Measurements from ENCODE around the gene LASP1. TPM values are rescaled to one million over a fixed set of nuclear protein-coding genes. Genes with fewer than 3 reads are reported as not detected.

LASP1 gene, protein sequence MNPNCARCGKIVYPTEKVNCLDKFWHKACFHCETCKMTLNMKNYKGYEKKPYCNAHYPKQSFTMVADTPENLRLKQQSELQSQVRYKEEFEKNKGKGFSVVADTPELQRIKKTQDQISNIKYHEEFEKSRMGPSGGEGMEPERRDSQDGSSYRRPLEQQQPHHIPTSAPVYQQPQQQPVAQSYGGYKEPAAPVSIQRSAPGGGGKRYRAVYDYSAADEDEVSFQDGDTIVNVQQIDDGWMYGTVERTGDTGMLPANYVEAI
- total RNA-seq (2022; extraction: Qiagen RNA extraction; ENCODE audit: low read depth) = 254 to 281 TPM (median 267 TPM) in 5 replicates

DNA sequence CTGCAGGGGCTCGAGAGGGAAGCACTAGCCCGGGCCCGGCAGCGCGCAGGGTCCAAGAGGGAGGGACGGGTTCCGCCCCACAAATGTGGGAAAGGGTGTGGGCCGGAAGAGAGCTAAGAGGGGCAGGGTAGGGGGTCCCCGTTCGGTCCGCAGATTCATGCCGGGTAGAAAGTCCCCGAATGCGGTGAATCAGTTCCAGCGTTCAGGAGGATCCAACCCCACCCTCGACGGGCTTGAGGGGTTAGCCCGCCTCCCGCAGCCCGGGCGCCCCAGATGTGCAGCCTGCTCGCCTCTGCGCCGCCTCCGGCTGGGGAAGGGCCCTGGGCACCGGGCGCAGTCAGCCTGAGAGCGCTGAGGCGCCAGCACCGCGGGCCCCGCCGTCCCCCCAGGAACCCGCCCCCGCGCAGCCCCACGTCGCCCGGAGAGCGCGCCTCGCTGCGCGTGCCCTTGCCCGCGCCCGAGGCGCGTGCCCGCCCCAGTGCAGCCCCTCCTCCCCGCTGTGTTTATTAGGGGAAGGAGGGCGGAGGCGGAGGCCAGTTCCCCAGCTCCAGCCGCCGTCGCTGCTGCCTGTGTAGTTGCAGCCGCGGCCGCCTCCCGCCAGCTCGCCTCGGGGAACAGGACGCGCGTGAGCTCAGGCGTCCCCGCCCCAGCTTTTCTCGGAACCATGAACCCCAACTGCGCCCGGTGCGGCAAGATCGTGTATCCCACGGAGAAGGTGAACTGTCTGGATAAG is at the start of gene LASP1:
TSS of gene LASP1 (plus strand) at position 533 of the 733 bp plus-strand sequence. CDS start at position 665, 132 bp downstream.

DNA sequence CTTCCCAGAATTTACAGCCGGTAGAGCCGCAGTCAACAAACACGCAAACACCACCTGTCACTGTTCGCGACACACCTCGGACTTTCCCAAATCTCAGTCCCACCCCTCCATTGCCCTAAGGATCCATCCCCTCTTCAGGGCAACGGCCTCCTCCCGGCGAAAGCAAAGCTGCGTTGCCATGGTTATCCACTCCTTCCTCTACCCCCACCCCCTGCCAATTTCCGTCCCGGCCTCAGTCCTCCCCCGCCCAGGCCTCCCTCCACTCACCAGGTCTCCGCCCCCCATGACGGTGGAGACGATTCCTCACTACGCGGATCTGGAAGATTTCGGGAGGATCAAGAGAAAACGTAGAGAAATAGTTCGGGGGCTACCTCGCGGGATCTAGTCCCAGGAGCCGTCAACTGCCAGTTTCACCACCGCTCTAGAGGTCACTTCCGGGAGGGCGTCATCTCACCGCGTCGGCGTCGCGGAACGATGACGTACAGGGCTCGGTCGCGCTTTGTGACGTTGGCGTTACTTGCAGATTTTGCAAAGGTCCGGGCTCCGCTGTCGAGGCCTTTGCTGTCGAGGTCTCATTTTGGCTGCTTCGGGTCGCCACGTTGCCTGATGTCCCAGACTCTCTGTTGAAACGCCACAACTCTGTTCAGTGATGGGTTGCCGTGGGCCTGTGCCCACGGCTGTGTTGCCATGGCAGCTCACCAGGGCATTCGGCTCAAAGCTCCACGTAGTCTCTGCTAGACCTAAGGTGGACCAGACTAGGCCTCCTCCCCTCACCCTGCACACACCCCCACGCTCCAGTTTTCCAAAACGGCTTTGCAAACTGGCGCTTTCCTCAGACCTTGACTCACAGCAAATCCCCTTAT is 44.7 kb upstream of the LASP1 start, which contains the start of gene CWC25:
TSS of gene CWC25 (minus strand) at position 423 of the 863 bp plus-strand sequence. CDS start at position 285, 138 bp downstream.

DNA sequence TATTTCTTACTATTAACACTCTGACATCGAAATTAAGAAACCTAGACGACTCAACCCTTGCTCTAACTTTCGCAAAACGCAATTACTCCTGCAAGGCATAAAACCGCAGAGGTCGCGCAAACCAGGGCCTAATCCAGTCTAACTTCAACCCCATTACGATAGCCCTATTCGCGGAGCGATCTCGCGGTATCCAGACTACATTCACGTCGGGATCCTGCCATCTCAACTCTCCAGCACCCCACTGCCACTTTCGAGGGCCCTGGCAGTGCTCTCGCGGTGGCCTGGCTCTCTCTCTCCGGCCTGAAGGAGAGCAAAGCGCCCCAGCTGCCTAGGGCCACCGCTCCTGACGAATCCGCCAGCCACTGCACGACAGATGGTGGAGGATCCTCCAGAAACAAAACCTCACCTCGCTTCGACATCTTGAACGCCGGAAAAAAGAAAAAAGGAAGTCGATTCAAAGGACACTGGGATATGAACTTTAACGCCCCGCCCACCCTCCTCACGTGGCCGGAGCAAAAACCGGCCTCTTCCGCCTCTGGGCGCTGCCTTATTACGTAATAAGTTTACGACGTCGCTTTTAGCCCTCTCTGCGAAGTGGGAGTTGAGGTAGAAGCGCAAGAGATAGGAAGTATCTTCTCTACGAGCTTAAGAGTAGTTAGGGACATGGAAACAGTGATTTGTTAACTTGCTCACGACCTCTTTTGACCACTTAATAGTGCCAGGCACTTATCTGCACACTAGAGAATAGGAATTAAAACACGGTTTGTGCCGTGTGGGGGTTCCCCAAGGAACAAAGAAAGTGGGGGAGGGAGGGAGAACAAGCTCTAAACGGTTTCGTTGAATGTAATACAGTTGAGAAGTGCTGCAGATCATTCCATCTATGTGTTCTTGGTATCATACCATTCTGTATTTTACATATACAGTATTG is 16.3 kb upstream of the LASP1 start, which contains the start of gene RPL23:
TSS of gene RPL23 (minus strand) at position 430 of the 928 bp plus-strand sequence. CDS start at position 419, 11 bp downstream.

DNA sequence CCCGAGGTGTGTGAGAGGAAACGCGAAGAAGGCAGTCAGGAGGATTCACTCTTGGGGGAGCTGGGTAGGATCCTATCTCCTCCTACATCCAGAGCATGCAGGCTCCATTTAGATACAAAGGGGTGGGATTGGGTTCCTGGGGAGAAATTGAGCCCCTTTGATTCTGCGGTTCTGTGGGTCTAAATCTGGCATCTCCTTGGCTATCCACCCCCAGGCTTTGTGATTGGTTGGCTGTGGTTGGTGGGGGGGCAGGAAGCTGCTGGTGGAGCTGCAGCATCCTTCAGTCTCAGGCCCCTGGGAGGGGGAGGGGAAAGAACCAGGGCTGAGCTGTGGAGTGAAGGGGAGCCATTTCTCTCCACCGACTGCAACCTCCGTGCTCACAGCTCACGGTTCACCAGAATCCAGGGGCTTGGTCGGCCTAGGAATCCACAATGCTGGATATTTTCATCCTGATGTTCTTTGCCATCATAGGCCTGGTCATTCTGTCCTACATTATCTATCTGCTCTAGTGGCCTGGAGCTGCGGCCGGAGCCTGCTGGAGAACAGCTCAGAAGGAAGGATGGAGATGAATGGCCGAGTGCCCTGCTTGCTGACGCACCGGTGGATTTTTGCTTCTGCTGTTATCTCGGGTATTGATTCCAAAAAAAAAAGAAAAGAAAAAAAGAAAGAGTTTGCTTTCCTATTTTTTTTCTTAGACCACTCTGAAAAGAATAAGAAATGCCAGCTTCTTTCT is 55.6 kb downstream of the LASP1 start, which contains the start of gene LASP1NB:
TSS of gene LASP1NB (plus strand) at position 352 of the 733 bp plus-strand sequence.

DNA sequence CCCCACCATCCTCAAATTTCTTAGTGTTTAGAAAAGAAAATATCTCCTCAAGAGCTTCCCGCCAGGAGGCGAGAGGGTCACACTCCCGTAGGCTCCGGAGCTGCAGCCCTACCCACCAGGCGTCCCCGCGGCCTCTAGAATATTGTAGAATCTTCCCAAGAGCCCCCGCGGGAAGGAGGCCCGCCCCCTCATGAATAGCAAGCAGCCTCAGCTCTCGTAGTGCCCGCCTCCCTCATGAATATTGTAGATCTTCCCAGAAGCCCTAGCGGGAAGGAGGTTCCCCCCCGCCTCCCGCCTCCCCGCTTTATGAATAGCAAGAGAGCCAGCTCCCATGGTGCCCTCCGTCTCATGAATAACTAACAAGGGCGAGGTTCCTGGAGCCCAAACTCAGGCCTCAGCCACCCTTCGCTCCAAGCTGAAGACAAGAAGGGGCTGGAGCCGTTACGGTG is 97.5 kb downstream of the LASP1 start, which contains the start of gene FBXO47:
TSS of gene FBXO47 (minus strand) at position 114 of the 449 bp plus-strand sequence. CDS start 4,378 bp downstream, outside the sequence.

Other genes with a start within 250 kb of the LASP1 start
- gene EPOP, start 195.1 kb upstream of the LASP1 start, total RNA-seq (2022; extraction: Qiagen RNA extraction; ENCODE audit: low read depth) = 11.8 to 15.4 TPM (median 14.1 TPM) in 5 replicates
- 29.1 to 36.6 TPM (median 33.8 TPM) in 5 replicates for gene MLLT6, start 164.8 kb upstream of the LASP1 start, total RNA-seq (2022; extraction: Qiagen RNA extraction; ENCODE audit: low read depth)
- 49.9 to 90.1 TPM (median 81.8 TPM) in 5 replicates for gene CISD3, start 139.7 kb upstream of the LASP1 start, total RNA-seq (2022; extraction: Qiagen RNA extraction; ENCODE audit: low read depth)
- 37.1 to 65.4 TPM (median 55.6 TPM) in 5 replicates for gene PCGF2, start 121.7 kb upstream of the LASP1 start, total RNA-seq (2022; extraction: Qiagen RNA extraction; ENCODE audit: low read depth)
- 371 to 441 TPM (median 418 TPM) in 5 replicates for gene PSMB3, start 117.3 kb upstream of the LASP1 start, total RNA-seq (2022; extraction: Qiagen RNA extraction; ENCODE audit: low read depth)
- gene PIP4K2B, start 70.5 kb upstream of the LASP1 start, total RNA-seq (2022; extraction: Qiagen RNA extraction; ENCODE audit: low read depth) = 35.9 to 49.8 TPM (median 43.6 TPM) in 5 replicates
- gene CWC25, start 44.7 kb upstream of the LASP1 start, total RNA-seq (2022; extraction: Qiagen RNA extraction; ENCODE audit: low read depth) = 22.6 to 26.6 TPM (median 23.2 TPM) in 5 replicates
- 2,538 to 2,929 TPM (median 2,599 TPM) in 5 replicates for gene RPL23, start 16.3 kb upstream of the LASP1 start, total RNA-seq (2022; extraction: Qiagen RNA extraction; ENCODE audit: low read depth)
- gene FBXO47, start 97.3 kb downstream of the LASP1 start, total RNA-seq (2022; extraction: Qiagen RNA extraction; ENCODE audit: low read depth) = not detected in 5 replicates